Effector memory CD8-positive, alpha-beta T cell (primary cell): Measurements from ENCODE around the gene INSYN1.
"Not testable (repeated sequence)": the region's sequence is repeated elsewhere in the genome, so short reads cannot be mapped to it uniquely, and the experiment has no call there.

Source experiments
- ATAC-seq: fragments of 150-1000 bp; cut with Tn5 transposase; replicated peaks from 2 replicates; pipeline ENCODE4 v1.10.0; 2021; ENCODE audit warnings: mild to moderate bottlenecking, moderate library complexity
- DNase-seq, 3 experiments: peaks; one replicate each; pipeline ENCODE4 v3.0.0; 2021
- H3K27ac Mint-ChIP-seq, 2 donors: one replicate each; pipeline ENCODE4 v1.8.0; 2022; ENCODE audit warnings: mild to moderate bottlenecking in 2 of 2, mixed read lengths in 2 of 2, moderate library complexity in 2 of 2
- H3K27me3 Mint-ChIP-seq, 2 donors: one replicate each; pipeline ENCODE4 v1.8.0; 2022; ENCODE audit warnings: mixed read lengths in 2 of 2
- H3K36me3 Mint-ChIP-seq: one replicate; pipeline ENCODE4 v1.8.0; 2022; ENCODE audit warnings: mild to moderate bottlenecking, moderate library complexity, mixed read lengths; ENCODE audit not compliant: insufficient read depth
- H3K4me1 Mint-ChIP-seq, 2 donors: one replicate each; pipeline ENCODE4 v1.8.0; 2022; ENCODE audit warnings: low read depth in 2 of 2, mixed read lengths in 2 of 2
- H3K4me3 Mint-ChIP-seq, 2 donors: one replicate each; pipeline ENCODE4 v1.8.0; 2022; ENCODE audit warnings: mild to moderate bottlenecking in 2 of 2, mixed read lengths in 2 of 2, moderate library complexity in 2 of 2
- H3K9me3 Mint-ChIP-seq, 2 donors: one replicate each; pipeline ENCODE4 v1.8.0; 2022; ENCODE audit warnings: mixed read lengths in 2 of 2

Gene INSYN1

GRCh38 chr15:73732051-73732450 is 21.1 kb downstream of the INSYN1 start:
- H3K9me3 Mint-ChIP-seq = not testable (repeated sequence)

GRCh38 chr15:73727330-73727976 is 25.7 kb downstream of the INSYN1 start:
- Mint-ChIP-seq H3K9me3 (no peaks in the 10 kb centered on the region), H3K27ac (no peak overlapping the region), H3K4me1 (no peaks in the 10 kb centered on the region), H3K4me3 (no peak overlapping the region), H3K27me3 (peaks cover 31 to 62% of the 10 kb centered on the region in 2 donors), H3K36me3 (peaks cover 5% of the 10 kb centered on the region)
- ATAC-seq (no peak), DNase-seq (no peak)

More at GRCh38 chr15:73732051-73732450, 21.1 kb downstream of the INSYN1 start:
- not testable (repeated sequence) for ATAC-seq, H3K4me1 Mint-ChIP-seq, H3K36me3 Mint-ChIP-seq, DNase-seq, H3K27ac Mint-ChIP-seq, H3K4me3 Mint-ChIP-seq
- peaks cover 26 to 43% of the 10 kb centered on the region in 2 donors for H3K27me3 Mint-ChIP-seq

- no peak overlapping the region for H3K4me3 Mint-ChIP-seq
- no peaks in the 10 kb centered on the region for H3K4me1 Mint-ChIP-seq
- DNase-seq (no peak), ATAC-seq (no peak)
- H3K36me3 Mint-ChIP-seq = no peaks in the 10 kb centered on the region
- H3K9me3 Mint-ChIP-seq = no peaks in the 10 kb centered on the region
- H3K27me3 Mint-ChIP-seq = peaks cover 59 to 90% of the 10 kb centered on the region in 2 donors
- no peak overlapping the region for H3K27ac Mint-ChIP-seq
Observed at GRCh38 chr15:73724212-73724611, 28.9 kb downstream of the INSYN1 start.

DNA sequence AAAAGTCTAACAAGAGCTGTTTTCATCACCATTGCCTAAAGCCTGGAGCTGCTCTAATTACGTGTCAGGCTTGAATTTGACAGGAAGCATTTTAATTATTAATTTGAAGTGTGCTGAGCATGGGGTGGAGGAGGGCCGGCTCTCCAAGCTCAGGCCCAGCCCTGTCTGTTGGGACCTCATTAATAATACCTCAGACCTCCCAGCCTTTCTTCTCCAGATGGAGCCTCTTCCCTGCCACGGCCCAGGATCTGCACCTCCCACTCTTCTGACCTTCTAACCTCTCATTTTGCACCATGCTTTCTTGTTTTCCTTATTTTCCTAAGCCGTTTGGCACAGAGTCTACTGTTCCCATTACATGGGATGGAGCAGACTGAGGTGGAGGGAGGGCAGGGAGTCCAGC is 30.0 kb downstream of the INSYN1 start:
- no peak for ATAC-seq
- Mint-ChIP-seq H3K9me3 (no peaks in the 10 kb centered on the region), H3K36me3 (peaks cover 3% of the 10 kb centered on the region), H3K4me1 (no peaks in the 10 kb centered on the region), H3K27me3 (peaks cover 59 to 95% of the 10 kb centered on the region in 2 donors), H3K4me3 (no peak overlapping the region), H3K27ac (no peak overlapping the region)
- DNase-seq = no peak

DNA sequence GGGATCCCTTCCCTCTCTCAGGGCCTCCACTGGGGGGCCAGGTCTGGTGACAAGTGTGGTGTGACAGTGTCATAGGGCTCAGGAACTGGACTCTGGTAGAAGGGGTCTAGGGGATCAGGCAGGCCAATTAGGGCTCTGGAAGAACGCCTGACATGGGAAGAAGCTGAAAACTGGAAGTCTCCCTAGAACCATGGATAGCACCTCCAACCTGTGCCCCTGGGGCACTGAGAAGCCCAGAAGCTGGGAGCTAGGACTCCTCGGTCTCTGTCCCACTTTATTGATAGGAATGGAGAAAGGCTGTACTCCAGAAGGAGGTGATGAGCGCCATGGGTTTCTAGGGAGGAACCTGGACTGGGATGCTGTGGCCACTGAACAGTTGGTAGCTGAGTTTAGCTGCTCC is 30.7 kb downstream of the INSYN1 start:
- Mint-ChIP-seq H3K27me3 (peaks cover 59 to 91% of the 10 kb centered on the region in 2 donors), H3K4me3 (no peak overlapping the region), H3K9me3 (no peaks in the 10 kb centered on the region), H3K36me3 (peaks cover 3% of the 10 kb centered on the region), H3K4me1 (no peaks in the 10 kb centered on the region), H3K27ac (no peak overlapping the region)
- ATAC-seq (no peak), DNase-seq (no peak)

DNA sequence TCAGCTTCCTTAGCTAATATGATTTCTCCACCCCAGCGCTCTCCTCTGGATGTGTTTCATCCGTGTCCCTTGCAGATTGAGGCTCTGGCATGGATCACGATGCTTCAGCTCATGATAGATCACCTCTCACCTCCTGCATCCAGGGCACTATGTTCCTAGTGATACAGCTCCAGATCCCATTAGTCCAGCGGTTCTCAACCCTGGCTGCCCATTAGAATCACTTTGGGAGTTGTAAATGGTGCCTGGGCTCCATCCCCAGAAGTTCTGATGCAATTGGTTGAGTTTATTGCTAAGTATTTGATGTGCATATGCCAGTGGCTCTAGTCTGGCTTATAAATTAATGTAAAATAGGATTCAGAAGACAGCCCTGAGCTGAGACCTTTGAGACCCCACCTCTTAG is 34.5 kb downstream of the INSYN1 start:
- H3K4me3 Mint-ChIP-seq = no peak overlapping the region
- ATAC-seq (no peak), DNase-seq (no peak)
- H3K9me3 Mint-ChIP-seq = no peaks in the 10 kb centered on the region
- H3K27me3 Mint-ChIP-seq = peaks cover 42 to 63% of the 10 kb centered on the region in 2 donors
- peaks cover 8% of the 10 kb centered on the region for H3K36me3 Mint-ChIP-seq
- H3K27ac Mint-ChIP-seq = no peak overlapping the region
- H3K4me1 Mint-ChIP-seq = no peaks in the 10 kb centered on the region

DNA sequence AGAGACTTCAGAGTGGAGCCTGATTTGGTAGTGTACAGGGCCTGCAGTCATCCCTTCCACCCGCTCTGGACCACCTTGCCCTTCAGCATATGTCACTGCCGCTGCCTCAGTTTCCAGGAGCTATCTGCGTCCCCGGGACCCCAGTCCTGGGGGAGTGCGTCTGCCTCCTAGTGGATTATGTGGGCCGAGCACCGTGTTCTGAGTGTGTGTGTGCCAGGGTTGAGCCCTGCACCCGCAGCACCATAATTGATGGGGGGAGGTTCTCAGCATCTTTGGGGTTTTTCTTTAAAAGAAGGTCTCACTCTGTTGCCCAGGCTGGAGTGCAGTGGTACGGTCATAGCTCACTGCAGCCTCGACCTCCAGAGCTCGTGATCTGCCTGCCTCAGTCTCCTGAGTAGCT is 35.3 kb downstream of the INSYN1 start:
- peaks cover 8% of the 10 kb centered on the region for H3K36me3 Mint-ChIP-seq
- H3K27me3 Mint-ChIP-seq = peaks cover 43 to 63% of the 10 kb centered on the region in 2 donors
- H3K27ac Mint-ChIP-seq = no peak overlapping the region
- ATAC-seq = no peak
- no peaks in the 10 kb centered on the region for H3K4me1 Mint-ChIP-seq
- H3K4me3 Mint-ChIP-seq = no peak overlapping the region
- DNase-seq = no peak
- H3K9me3 Mint-ChIP-seq = no peaks in the 10 kb centered on the region

GRCh38 chr15:73717206-73717605 is 35.9 kb downstream of the INSYN1 start:
- Mint-ChIP-seq H3K27me3 (peaks cover 44 to 63% of the 10 kb centered on the region in 2 donors), H3K36me3 (peaks cover 8% of the 10 kb centered on the region), H3K27ac (no peak overlapping the region), H3K4me3 (no peak overlapping the region), H3K4me1 (no peaks in the 10 kb centered on the region), H3K9me3 (no peaks in the 10 kb centered on the region)
- DNase-seq (no peak), ATAC-seq (no peak)

GRCh38 chr15:73716417-73716816 is 36.7 kb downstream of the INSYN1 start:
- Mint-ChIP-seq H3K4me3 (no peak overlapping the region), H3K27me3 (peaks cover 38 to 60% of the 10 kb centered on the region in 2 donors), H3K9me3 (no peaks in the 10 kb centered on the region), H3K36me3 (peaks cover 9% of the 10 kb centered on the region), H3K4me1 (no peaks in the 10 kb centered on the region), H3K27ac (no peak overlapping the region)
- ATAC-seq = no peak
- DNase-seq = no peak

- Mint-ChIP-seq H3K36me3 (peaks cover 12% of the 10 kb centered on the region), H3K4me3 (no peak overlapping the region)
- no peak for ATAC-seq
Observed at GRCh38 chr15:73715417-73715816, 37.7 kb downstream of the INSYN1 start.

DNA sequence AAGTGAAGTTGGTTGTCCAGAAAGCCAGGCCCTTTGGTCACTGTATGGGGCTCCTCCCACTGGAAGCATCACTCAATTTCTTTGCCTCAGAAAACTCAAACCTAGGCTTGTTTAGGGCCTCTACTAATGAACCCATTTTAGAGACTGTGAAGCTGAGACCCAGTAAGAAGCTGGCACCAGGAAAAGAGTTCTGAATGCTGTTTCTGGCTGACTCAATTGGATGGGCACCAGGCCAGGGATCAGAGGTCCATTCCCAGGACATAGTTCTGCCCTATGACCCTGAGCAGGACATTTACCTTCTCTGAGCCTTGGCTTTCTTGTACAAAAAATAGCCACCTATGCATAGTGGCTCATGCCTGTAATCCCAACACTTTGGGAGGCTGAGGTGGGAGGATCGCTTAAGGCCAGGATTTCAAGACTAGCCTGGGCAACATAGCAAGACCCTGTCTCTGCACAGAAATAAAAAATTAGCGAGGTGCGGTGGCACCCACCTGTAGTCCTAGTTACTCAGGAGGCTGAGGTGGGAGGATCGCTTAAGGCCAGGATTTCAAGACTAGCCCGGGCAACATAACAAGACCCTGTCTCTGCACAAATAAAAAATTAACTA is 38.4 kb downstream of the INSYN1 start:
- DNase-seq = no peak
- Mint-ChIP-seq H3K36me3 (peaks cover 12% of the 10 kb centered on the region), H3K4me1 (no peaks in the 10 kb centered on the region), H3K27me3 (peaks cover 24 to 54% of the 10 kb centered on the region in 2 donors), H3K9me3 (no peaks in the 10 kb centered on the region), H3K27ac (no peak overlapping the region), H3K4me3 (no peak overlapping the region)
- no peak for ATAC-seq

More at GRCh38 chr15:73715417-73715816, 37.7 kb downstream of the INSYN1 start:
- Mint-ChIP-seq H3K27me3 (peaks cover 30 to 60% of the 10 kb centered on the region in 2 donors), H3K4me1 (no peaks in the 10 kb centered on the region), H3K27ac (no peak overlapping the region), H3K9me3 (no peaks in the 10 kb centered on the region)
- DNase-seq = no peak

GRCh38 chr15:73712107-73712506 is 41.0 kb downstream of the INSYN1 start:
- H3K36me3 Mint-ChIP-seq = peaks cover 9% of the 10 kb centered on the region
- ATAC-seq (no peak), DNase-seq (no peak)
- peaks cover 40 to 63% of the 10 kb centered on the region in 2 donors for H3K27me3 Mint-ChIP-seq
- no peak overlapping the region for H3K4me3 Mint-ChIP-seq
- H3K9me3 Mint-ChIP-seq = no peaks in the 10 kb centered on the region
- H3K27ac Mint-ChIP-seq = no peak overlapping the region
- no peaks in the 10 kb centered on the region for H3K4me1 Mint-ChIP-seq

- no peak for ATAC-seq
- no peaks in the 10 kb centered on the region for H3K4me1 Mint-ChIP-seq
- no peak for DNase-seq
- no peak overlapping the region for H3K27ac Mint-ChIP-seq
- peaks cover 9% of the 10 kb centered on the region for H3K36me3 Mint-ChIP-seq
- H3K9me3 Mint-ChIP-seq = no peaks in the 10 kb centered on the region
- no peak overlapping the region for H3K4me3 Mint-ChIP-seq
- H3K27me3 Mint-ChIP-seq = peaks cover 40 to 67% of the 10 kb centered on the region in 2 donors
Observed at GRCh38 chr15:73711526-73711925, 41.6 kb downstream of the INSYN1 start.

DNA sequence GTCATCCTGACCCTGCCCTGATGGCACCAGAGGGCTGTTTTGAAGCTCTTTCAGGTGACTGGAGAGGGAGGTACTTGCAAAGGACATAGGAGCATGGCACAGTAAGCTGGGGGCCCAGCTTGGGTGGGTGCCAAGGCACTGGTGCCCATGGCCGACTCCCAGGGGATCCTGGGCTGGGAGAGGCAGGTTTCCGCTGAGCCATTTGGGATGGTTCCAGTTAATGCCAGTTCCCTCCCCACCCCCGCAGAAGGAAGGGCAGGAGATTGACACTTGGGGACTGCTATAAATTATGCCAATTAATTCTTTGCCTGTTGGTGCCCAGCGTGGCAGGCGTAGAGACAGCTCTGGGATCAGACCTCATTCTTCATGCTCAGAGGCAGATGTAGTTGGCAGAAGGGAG is 42.8 kb downstream of the INSYN1 start:
- H3K27me3 Mint-ChIP-seq = peaks cover 44 to 72% of the 10 kb centered on the region in 2 donors
- H3K9me3 Mint-ChIP-seq = no peaks in the 10 kb centered on the region
- DNase-seq (no peak), ATAC-seq (no peak)
- no peak overlapping the region for H3K27ac Mint-ChIP-seq
- H3K4me1 Mint-ChIP-seq = no peaks in the 10 kb centered on the region
- H3K36me3 Mint-ChIP-seq = peaks cover 9% of the 10 kb centered on the region
- no peak overlapping the region for H3K4me3 Mint-ChIP-seq
